ENCODE data around the gene AK1. TPM values are rescaled to one million over a fixed set of nuclear protein-coding genes. Genes with fewer than 3 reads are reported as not detected.

AK1 gene
- 15.1 and 15.2 TPM in 2 replicates for total RNA-seq

GRCh38 chr9:127877566-127877998 is at the start of gene AK1:
AK1 (minus strand) TSS chr9:127877675; CDS start chr9:127874617, 3,058 bp downstream.

GRCh38 chr9:127916720-127917581 is 39.5 kb upstream of the AK1 start, which contains the start of gene ST6GALNAC4:
ST6GALNAC4 (minus strand) TSS chr9:127917041; CDS start chr9:127916419, 622 bp downstream.

GRCh38 chr9:127899128-127899943 is 21.9 kb upstream of the AK1 start, which contains the start of gene ST6GALNAC6:
ST6GALNAC6 (minus strand) TSS chr9:127899603; CDS start chr9:127897981, 1,622 bp downstream.

GRCh38 chr9:127854184-127854806 is 23.2 kb downstream of the AK1 start, which contains the start of gene ENG:
ENG (minus strand) TSS chr9:127854658; CDS start chr9:127854355, 303 bp downstream.

Other genes with a start within 250 kb of the AK1 start
- gene CFAP157, start 170.7 kb downstream of the AK1 start, total RNA-seq = under 0.01 TPM in 1 of 2 replicates, not detected in the other
- 19.7 and 21.7 TPM in 2 replicates for gene PTRH1, start 162.0 kb downstream of the AK1 start, total RNA-seq
- 0.11 TPM in 1 of 2 replicates, not detected in the other for gene TTC16, start 161.6 kb downstream of the AK1 start, total RNA-seq
- 2.6 and 2.7 TPM in 2 replicates for gene TOR2A, start 142.4 kb downstream of the AK1 start, total RNA-seq
- gene SH2D3C, start 99.0 kb downstream of the AK1 start, total RNA-seq = 0.11 and 0.25 TPM in 2 replicates
- gene CDK9, start 91.6 kb downstream of the AK1 start, total RNA-seq = 44.3 and 46.0 TPM in 2 replicates
- gene FPGS, start 74.8 kb downstream of the AK1 start, total RNA-seq = 62.2 and 69.2 TPM in 2 replicates
- gene ENG, start 23.0 kb downstream of the AK1 start, total RNA-seq = 5.8 and 7.1 TPM in 2 replicates
- 26.1 and 29.6 TPM in 2 replicates for gene ST6GALNAC6, start 21.9 kb upstream of the AK1 start, total RNA-seq
- gene ST6GALNAC4, start 39.4 kb upstream of the AK1 start, total RNA-seq = 19.5 and 21.9 TPM in 2 replicates
- 1.2 and 3.1 TPM in 2 replicates for gene PIP5KL1, start 53.1 kb upstream of the AK1 start, total RNA-seq
- 13.0 and 14.3 TPM in 2 replicates for gene DPM2, start 60.2 kb upstream of the AK1 start, total RNA-seq
- gene EEIG1, start 103.3 kb upstream of the AK1 start, total RNA-seq = 10.2 and 15.0 TPM in 2 replicates
- 10.5 and 11.1 TPM in 2 replicates for gene NAIF1, start 189.6 kb upstream of the AK1 start, total RNA-seq
- gene SLC25A25, start 190.6 kb upstream of the AK1 start, total RNA-seq = 49.7 and 55.6 TPM in 2 replicates

Data from uterine smooth muscle cell (primary cell).